Activated T-cell treated with anti-CD3 and anti-CD28 coated beads, Interleukin-2, amount 50 U/mL, for 1 hour (primary cell): ENCODE data around the gene TINCR.
"Not testable (repeated sequence)": the region's sequence is repeated elsewhere in the genome, so short reads cannot be mapped to it uniquely, and the experiment has no call there.

Experiments used
- DNase-seq: peaks from one replicate; pipeline ENCODE4 v3.0.0-alpha.2; 2020

TINCR gene

GRCh38 chr19:5567360-5567969, at the start of gene TINCR:
Gene TINCR, minus strand, starts transcription at chr19:5567953.
- no peak for DNase-seq

- no peak for DNase-seq
These were observed 49.3 kb upstream of the TINCR start for GRCh38 chr19:5617080-5617479.

- DNase-seq, result no peak
These were observed 48.1 kb upstream of the TINCR start for GRCh38 chr19:5615756-5616327.

- no peak for DNase-seq
These were observed 45.4 kb upstream of the TINCR start for GRCh38 chr19:5612891-5613865.

- DNase-seq, result no peak
These were observed 42.2 kb upstream of the TINCR start for GRCh38 chr19:5609881-5610448.

- DNase-seq, result not testable (repeated sequence)
These were observed 41.0 kb upstream of the TINCR start for GRCh38 chr19:5608766-5609165.

- no peak for DNase-seq
These were observed 40.5 kb upstream of the TINCR start for GRCh38 chr19:5608291-5608690.

GRCh38 chr19:5607318-5608275, 39.8 kb upstream of the TINCR start:
- no peak for DNase-seq

GRCh38 chr19:5605362-5605761, 37.6 kb upstream of the TINCR start:
- no peak for DNase-seq

GRCh38 chr19:5603626-5604025, 35.9 kb upstream of the TINCR start:
- no peak for DNase-seq

GRCh38 chr19:5600797-5601196, 33.0 kb upstream of the TINCR start:
- DNase-seq, result no peak

- DNase-seq, result no peak
These were observed 28.0 kb upstream of the TINCR start for GRCh38 chr19:5595745-5596144.

GRCh38 chr19:5595129-5595528, 27.4 kb upstream of the TINCR start:
- no peak for DNase-seq

- no peak for DNase-seq
These were observed 26.8 kb upstream of the TINCR start for GRCh38 chr19:5594521-5594950.

- DNase-seq, result no peak
These were observed 25.8 kb upstream of the TINCR start for GRCh38 chr19:5593343-5594255.

GRCh38 chr19:5592531-5593342, 25.0 kb upstream of the TINCR start:
- DNase-seq, result no peak

GRCh38 chr19:5591476-5591875, 23.7 kb upstream of the TINCR start:
- no peak for DNase-seq

GRCh38 chr19:5590865-5591154, 23.1 kb upstream of the TINCR start:
- no peak for DNase-seq

- DNase-seq, result no peak
These were observed 22.6 kb upstream of the TINCR start for GRCh38 chr19:5590151-5590864.
